PC-9 (cell line): Measurements from ENCODE around the gene ZFAND2B. TPM values are rescaled to one million over a fixed set of nuclear protein-coding genes. Genes with fewer than 3 reads are reported as not detected.

Experiments used
- BruUV-seq: library from RNA; stranded (reverse); fragments of 400-500 nt; replicated peaks from 2 replicates; lab custom pipeline; 2021; lab: Mats Ljungman, UMichigan
- CTCF ChIA-PET: fragments of 300-600 bp; sonication (Branson Sonifier 250); formaldehyde crosslinking; loops from one replicate; lab custom pipeline; 2022; ENCODE audit warnings: antibody characterized with exemption; lab: Charles Lee
- POLR2A ChIA-PET: fragments of 300-600 bp; sonication (Branson Sonifier 250); formaldehyde crosslinking; loops from one replicate; lab custom pipeline; 2022; ENCODE audit warnings: antibody characterized with exemption; ENCODE audit not compliant: unreplicated experiment; lab: Charles Lee
- DNase-seq, 2 experiments: peaks; one replicate each; pipeline versions ENCODE4 v3.0.0 to v3.0.0-alpha.2; 2015 to 2022; ENCODE audit warnings: mixed read lengths in 1 of 2
- H2AFZ ChIP-seq: fragments of 200-600 bp; sonication (generic); 2 replicates; pipeline ENCODE4 v1.8.1; 2017; ENCODE audit warnings: antibody characterized with exemption
- H3F3A ChIP-seq: fragments of 200-600 bp; sonication (generic); 2 replicates; pipeline ENCODE4 v1.8.1; 2017; ENCODE audit warnings: antibody characterized with exemption, mild to moderate bottlenecking, low read depth; ENCODE audit not compliant: insufficient read depth
- H3K27ac ChIP-seq: fragments of 200-600 bp; sonication (generic); 2 replicates; pipeline ENCODE4 v1.6.1; 2016; ENCODE audit warnings: mixed run types
- H3K27me3 ChIP-seq: fragments of 200-600 bp; sonication (generic); 2 replicates; pipeline ENCODE4 v1.6.1; 2016; ENCODE audit warnings: low read depth, mixed run types; ENCODE audit not compliant: insufficient read depth
- H3K36me3 ChIP-seq: fragments of 200-600 bp; sonication (generic); 2 replicates; pipeline ENCODE4 v1.6.1; 2016; ENCODE audit warnings: low read depth, mixed run types
- H3K4me1 ChIP-seq: fragments of 200-600 bp; sonication (generic); replicated peaks from 2 replicates; pipeline ENCODE4 v1.6.1; 2016; ENCODE audit warnings: mixed run types; ENCODE audit not compliant: insufficient read depth
- H3K4me2 ChIP-seq: fragments of 200-600 bp; sonication (generic); 2 replicates; pipeline ENCODE4 v1.6.1; 2017; ENCODE audit warnings: mixed run types
- H3K4me3 ChIP-seq: fragments of 200-600 bp; sonication (generic); 2 replicates; pipeline ENCODE4 v1.6.1; 2016; ENCODE audit warnings: mixed run types
- H3K79me2 ChIP-seq: fragments of 200-600 bp; sonication (generic); 2 replicates; pipeline ENCODE4 v1.6.1; 2017; ENCODE audit warnings: low read depth, mixed run types
- H3K9me2 ChIP-seq: fragments of 200-600 bp; sonication (generic); 2 replicates; pipeline ENCODE4 v1.8.1; 2017; ENCODE audit warnings: mild to moderate bottlenecking; ENCODE audit not compliant: insufficient read depth
- H3K9me3 ChIP-seq: fragments of 200-600 bp; sonication (generic); 2 replicates; pipeline ENCODE4 v1.8.1; 2016; ENCODE audit warnings: low read depth; ENCODE audit not compliant: insufficient read depth
- H4K20me1 ChIP-seq: fragments of 200-600 bp; sonication (generic); 2 replicates; pipeline ENCODE4 v1.8.1; 2017; ENCODE audit not compliant: insufficient read depth
- EZH2 ChIP-seq: fragments of 200-600 bp; sonication (generic); IDR thresholded peaks from 2 replicates; pipeline ENCODE4 v1.8.0; 2017; ENCODE audit warnings: antibody characterized with exemption, low read depth
- intact Hi-C: fragments of 100-400 bp; cut with micrococcal nuclease; formaldehyde crosslinking; loops from one replicate; pipeline ENCODE4 v1.10.0; 2022; ENCODE audit not compliant: unreplicated experiment
- total RNA-seq: library from RNA; stranded (reverse); gene quantifications from 2 replicates; pipeline ENCODE4 v1.2.3, GENCODE V29; 2021
- TF ChIP-seq, protein P1 (sequence below): fragments of 200-600 bp; sonication (generic); conservative IDR thresholded peaks from 2 replicates; pipeline ENCODE4 v1.6.1; 2017; ENCODE audit warnings: mixed run types, antibody characterized with exemption, mild to moderate bottlenecking, moderate library complexity

ZFAND2B gene
- total RNA-seq, 1 experiment from 2014 or later: 24.6 TPM

DNA sequence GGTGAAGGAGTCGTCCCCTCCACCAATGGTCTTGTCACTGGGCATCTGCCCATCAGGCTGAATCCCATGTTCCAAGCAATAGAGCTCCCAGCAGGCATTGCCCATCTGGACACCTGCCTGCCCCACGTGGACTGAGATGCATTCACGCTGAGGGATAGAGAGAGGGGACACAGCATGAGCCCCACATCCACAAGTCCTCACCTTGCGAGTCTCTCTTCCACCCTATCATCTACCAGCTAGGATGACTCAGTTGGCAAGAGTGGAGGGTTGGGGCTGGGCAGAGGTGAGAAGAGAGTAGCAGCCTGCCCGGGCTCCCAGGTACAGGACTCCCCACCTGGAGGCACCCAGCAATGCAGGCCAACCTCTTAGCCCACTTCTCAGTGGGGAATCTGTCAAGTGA is 45.5 kb downstream of the ZFAND2B start:
- no TSS peak for BruUV-seq
- ChIA-PET POLR2A (interaction anchor here (0.6 to 0.7 kb wide), 2 partner anchors 28 to 126 kb away, joined by 3 to 10 read pairs; no protein-coding TSS in a partner anchor), CTCF (interaction anchor here (0.7 kb wide), 2 partner anchors 27 to 64 kb away, joined by 3 to 4 read pairs; partner anchors contain the start of gene DNAJB2)
- H2AFZ ChIP-seq: no peak overlapping the region
- no peaks in the 10 kb centered on the region for H4K20me1 ChIP-seq
- peaks cover 44% of the 10 kb centered on the region for H3F3A ChIP-seq
- DNase-seq: peak in 1 of 2 experiments; percentile 39
- H3K9me3 ChIP-seq: no peaks in the 10 kb centered on the region
- H3K27ac ChIP-seq: no peak overlapping the region
- H3K4me3 ChIP-seq: peak overlapping the region; percentile 87; the same call in 1 of the 2 replicates
- no peaks in the 10 kb centered on the region for H3K9me2 ChIP-seq
- H3K4me2 ChIP-seq: peak overlapping the region; percentile 84
- H3K79me2 ChIP-seq: peaks cover 36% of the 10 kb centered on the region
- intact Hi-C loops: no loop called here
- H3K27me3 ChIP-seq: no peaks in the 10 kb centered on the region
- H3K36me3 ChIP-seq: 0 out of 2 replicates have a peak, but pooled peaks cover 9% of the 10 kb centered on the region
- no peak for TF ChIP-seq EZH2
- TF ChIP-seq, protein P1, sequence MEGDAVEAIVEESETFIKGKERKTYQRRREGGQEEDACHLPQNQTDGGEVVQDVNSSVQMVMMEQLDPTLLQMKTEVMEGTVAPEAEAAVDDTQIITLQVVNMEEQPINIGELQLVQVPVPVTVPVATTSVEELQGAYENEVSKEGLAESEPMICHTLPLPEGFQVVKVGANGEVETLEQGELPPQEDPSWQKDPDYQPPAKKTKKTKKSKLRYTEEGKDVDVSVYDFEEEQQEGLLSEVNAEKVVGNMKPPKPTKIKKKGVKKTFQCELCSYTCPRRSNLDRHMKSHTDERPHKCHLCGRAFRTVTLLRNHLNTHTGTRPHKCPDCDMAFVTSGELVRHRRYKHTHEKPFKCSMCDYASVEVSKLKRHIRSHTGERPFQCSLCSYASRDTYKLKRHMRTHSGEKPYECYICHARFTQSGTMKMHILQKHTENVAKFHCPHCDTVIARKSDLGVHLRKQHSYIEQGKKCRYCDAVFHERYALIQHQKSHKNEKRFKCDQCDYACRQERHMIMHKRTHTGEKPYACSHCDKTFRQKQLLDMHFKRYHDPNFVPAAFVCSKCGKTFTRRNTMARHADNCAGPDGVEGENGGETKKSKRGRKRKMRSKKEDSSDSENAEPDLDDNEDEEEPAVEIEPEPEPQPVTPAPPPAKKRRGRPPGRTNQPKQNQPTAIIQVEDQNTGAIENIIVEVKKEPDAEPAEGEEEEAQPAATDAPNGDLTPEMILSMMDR: no peak
- H3K4me1 ChIP-seq: peaks cover 64% of the 10 kb centered on the region

DNA sequence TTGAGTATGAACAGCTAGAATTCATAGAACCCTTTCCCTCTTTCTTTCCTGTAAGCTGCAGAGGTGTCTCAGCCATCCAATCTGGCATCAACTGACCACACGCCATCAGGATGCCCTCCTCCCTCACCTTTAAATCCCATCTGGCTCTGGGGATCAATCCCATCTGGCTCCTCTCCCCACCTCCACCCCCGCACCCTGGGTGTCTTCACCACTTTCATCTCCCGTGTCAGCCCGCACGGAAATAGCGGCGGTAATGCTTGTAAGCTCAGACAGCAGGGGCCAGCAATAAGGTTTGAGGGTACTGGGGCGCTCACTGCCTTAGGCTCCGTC is 46.0 kb downstream of the ZFAND2B start:
- CTCF ChIA-PET: interaction anchor here (0.5 to 0.7 kb wide), 3 partner anchors 26 to 393 kb away, joined by 4 to 6 read pairs (median 4); partner anchors contain the start of gene DNAJB2
- no TSS peak for BruUV-seq
- no peaks in the 10 kb centered on the region for H4K20me1 ChIP-seq
- peak overlapping the region; percentile 84 for H3K4me2 ChIP-seq
- H3K9me3 ChIP-seq: no peaks in the 10 kb centered on the region
- H2AFZ ChIP-seq: peak overlapping the region; percentile 85; the same call in 1 of the 2 replicates
- no peak for DNase-seq
- no peak overlapping the region for H3K27ac ChIP-seq
- H3K79me2 ChIP-seq: peaks cover 32% of the 10 kb centered on the region
- H3K4me3 ChIP-seq: peak overlapping the region; percentile 87
- TF ChIP-seq, protein P1: no peak
- no peak for TF ChIP-seq EZH2
- POLR2A ChIA-PET: interaction anchor here (0.5 to 1.0 kb wide), 5 partner anchors 21 to 507 kb away, joined by 3 to 27 read pairs (median 9); no protein-coding TSS in a partner anchor
- peaks cover 43% of the 10 kb centered on the region for H3F3A ChIP-seq
- intact Hi-C loops: no loop called here
- no peaks in the 10 kb centered on the region for H3K27me3 ChIP-seq
- H3K9me2 ChIP-seq: no peaks in the 10 kb centered on the region
- peaks cover 60% of the 10 kb centered on the region for H3K4me1 ChIP-seq
- 0 out of 2 replicates have a peak, but pooled peaks cover 9% of the 10 kb centered on the region for H3K36me3 ChIP-seq

DNA sequence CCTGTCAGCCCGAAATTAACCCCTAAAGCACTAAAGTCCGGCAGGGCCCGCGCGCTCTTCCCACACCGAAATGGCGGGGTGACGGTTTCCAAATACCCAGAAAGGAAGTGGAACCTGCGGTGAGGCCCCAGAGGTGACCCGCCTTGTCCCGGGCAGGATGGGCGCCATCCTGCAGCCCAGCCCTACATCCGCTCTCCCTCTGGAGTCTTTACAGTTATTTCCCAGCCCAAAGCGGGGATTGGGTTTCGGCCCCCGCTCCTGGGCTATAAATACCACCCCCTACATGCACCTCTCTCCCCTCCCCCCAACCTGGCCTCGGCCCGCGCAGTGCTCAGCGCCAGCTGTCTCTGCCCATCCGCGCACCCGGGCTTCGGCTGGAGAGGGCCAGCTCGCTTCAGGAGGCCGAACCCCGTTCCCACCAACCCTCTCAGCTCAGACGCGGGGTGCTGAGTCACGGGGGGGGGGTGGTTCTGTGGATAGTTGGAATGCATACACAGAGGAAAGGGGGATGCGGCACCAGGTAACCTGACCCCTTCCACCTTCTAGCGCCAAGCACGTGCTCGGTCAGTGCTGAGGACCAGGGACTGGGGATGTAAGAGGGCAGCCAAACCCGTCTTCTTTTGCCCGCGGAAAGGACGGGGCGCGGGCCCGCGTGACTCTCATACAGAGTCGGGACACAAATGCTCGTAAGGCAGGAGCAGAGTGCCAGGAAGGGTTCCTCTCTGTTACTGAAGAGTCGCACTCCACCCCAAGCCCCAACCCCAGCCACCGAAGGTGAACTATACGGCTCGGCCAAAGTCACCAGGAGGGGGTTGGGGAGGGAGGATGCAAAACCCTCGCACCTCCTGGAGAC is 46.5 kb downstream of the ZFAND2B start, which contains the start of gene TUBA4B:
Gene TUBA4B, plus strand, starts transcription at position 344 of the 853 bp plus-strand sequence. Its CDS starts 165 bp downstream, at position 509.
- intact Hi-C loops: loop anchor here (1.0 kb wide), 2 partner anchors 21 to 26 kb away; partner anchors contain the start of gene DNAJB2
- peak within 1 kb of the TSS; percentile 85 for H2AFZ ChIP-seq
- H3K27me3 ChIP-seq: no peaks in the 10 kb centered on the region
- H3K79me2 ChIP-seq: peaks cover 26% of the 10 kb centered on the region
- H3K4me1 ChIP-seq: peaks cover 55% of the 10 kb centered on the region
- peak within 1 kb of the TSS; percentile 43 for H3K27ac ChIP-seq
- TF ChIP-seq EZH2: no peak
- TF ChIP-seq, protein P1: no peak
- peaks cover 37% of the 10 kb centered on the region for H3F3A ChIP-seq
- H3K9me3 ChIP-seq: no peaks in the 10 kb centered on the region
- peak within 1 kb of the TSS; percentile 84 for H3K4me2 ChIP-seq
- ChIA-PET CTCF (interaction anchor here (0.5 to 0.6 kb wide), 3 partner anchors 42 to 393 kb away, joined by 4 to 7 read pairs (median 6); no protein-coding TSS in a partner anchor), POLR2A (interaction anchor here (0.5 to 1.0 kb wide), 4 partner anchors 21 to 507 kb away, joined by 3 to 27 read pairs (median 6); no protein-coding TSS in a partner anchor)
- BruUV-seq: TSS peak; percentile 62
- no peaks in the 10 kb centered on the region for H4K20me1 ChIP-seq
- H3K36me3 ChIP-seq: 0 out of 2 replicates have a peak, but pooled peaks cover 6% of the 10 kb centered on the region
- H3K9me2 ChIP-seq: no peaks in the 10 kb centered on the region
- peak; percentile 63 to 67 for DNase-seq
- H3K4me3 ChIP-seq: peak within 1 kb of the TSS; percentile 87
